Epithelial cell of esophagus (primary cell): ENCODE results near the gene CACHD1.
"Not testable (repeated sequence)": the region's sequence is repeated elsewhere in the genome, so short reads cannot be mapped to it uniquely, and the experiment has no call there.

Experiments used
- DNase-seq: peaks from one replicate; pipeline ENCODE4 v3.0.0; 2010; ENCODE audit warnings: low read depth
- H3K4me3 ChIP-seq: 2 replicates; pipeline ENCODE4 v1.5.1; 2011; ENCODE audit warnings: mild to moderate bottlenecking, low read length, control low read depth
- TF ChIP-seq, protein P1 (sequence below): IDR thresholded peaks from 2 replicates; pipeline ENCODE4 v1.5.1; 2011; ENCODE audit warnings: low read depth, mild to moderate bottlenecking, low read length, control low read depth, inconsistent platforms; ENCODE audit not compliant: insufficient read depth; ENCODE audit errors: missing control alignments

Gene CACHD1

DNA sequence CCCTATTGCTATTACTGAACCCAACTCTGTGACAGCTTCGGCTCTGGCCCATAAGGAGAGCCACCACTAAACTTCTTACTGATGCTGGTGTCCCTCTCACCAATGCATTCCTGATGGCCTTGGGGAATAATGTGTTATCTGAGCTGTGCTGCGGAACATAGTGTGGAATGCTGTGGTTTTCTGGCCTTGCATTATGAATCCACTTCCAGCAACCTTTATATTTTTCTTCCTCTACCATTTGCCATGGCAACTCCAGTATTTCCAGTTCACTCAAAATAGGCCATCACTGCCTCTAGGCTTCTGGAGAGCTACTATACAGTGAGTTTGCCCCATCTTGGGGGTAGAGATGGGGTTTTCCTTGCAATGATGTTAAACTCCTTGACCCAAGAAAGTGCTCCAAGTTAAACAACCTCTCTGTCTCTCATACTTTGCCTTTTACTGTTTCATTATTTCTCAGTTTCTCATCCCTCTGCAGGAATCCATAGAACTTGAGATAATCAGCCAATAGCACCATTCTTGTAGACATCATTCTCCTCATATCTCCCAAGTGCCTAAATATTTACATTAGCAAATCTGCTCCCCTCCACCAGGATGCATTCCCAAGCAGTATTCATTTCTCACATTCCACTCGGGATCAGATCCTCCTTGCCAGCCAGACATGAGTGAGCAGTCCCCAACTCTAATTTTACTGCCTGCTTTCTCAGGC, 263.8 kb downstream of the CACHD1 start:
- DNase-seq: no peak
- no peak overlapping the region for H3K4me3 ChIP-seq
- TF ChIP-seq, protein P1, sequence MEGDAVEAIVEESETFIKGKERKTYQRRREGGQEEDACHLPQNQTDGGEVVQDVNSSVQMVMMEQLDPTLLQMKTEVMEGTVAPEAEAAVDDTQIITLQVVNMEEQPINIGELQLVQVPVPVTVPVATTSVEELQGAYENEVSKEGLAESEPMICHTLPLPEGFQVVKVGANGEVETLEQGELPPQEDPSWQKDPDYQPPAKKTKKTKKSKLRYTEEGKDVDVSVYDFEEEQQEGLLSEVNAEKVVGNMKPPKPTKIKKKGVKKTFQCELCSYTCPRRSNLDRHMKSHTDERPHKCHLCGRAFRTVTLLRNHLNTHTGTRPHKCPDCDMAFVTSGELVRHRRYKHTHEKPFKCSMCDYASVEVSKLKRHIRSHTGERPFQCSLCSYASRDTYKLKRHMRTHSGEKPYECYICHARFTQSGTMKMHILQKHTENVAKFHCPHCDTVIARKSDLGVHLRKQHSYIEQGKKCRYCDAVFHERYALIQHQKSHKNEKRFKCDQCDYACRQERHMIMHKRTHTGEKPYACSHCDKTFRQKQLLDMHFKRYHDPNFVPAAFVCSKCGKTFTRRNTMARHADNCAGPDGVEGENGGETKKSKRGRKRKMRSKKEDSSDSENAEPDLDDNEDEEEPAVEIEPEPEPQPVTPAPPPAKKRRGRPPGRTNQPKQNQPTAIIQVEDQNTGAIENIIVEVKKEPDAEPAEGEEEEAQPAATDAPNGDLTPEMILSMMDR: no peak

DNA sequence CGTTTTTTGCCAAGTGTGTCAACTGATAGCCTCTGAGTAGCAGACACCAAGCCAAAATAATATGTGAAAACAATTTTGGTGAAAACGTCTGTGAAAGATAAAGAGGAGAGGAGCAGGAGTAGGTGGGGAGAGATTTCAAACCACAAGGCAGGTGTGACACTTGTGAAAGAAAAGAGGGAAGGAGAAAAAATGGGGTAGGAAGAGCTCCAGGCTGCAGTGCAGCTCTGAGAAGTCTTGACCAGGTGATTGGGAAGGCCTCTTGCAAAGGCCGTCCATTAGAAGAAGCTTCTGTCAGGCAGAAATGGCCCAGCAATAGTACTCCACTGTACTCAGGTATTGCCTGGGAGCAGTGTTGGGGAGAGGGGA, 264.3 kb downstream of the CACHD1 start:
- TF ChIP-seq, protein P1: no peak
- DNase-seq: no peak
- H3K4me3 ChIP-seq: no peak overlapping the region

DNA sequence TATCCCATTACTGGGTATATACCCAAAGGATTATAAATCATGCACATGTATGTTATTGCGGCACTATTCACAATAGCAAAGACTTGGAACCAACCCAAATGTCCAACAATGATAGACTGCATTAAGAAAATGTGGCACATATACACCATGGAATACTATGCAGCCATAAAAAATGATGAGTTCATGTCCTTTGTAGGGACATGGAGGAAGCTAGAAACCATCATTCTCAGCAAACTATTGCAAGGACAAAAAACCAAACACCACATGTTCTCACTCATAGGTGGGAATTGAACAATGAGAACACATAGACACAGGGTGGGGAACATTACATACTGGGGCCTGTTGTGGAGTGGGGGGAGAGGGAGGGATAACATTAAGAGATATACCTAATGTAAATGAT, 270.8 kb downstream of the CACHD1 start:
- not testable (repeated sequence) for H3K4me3 ChIP-seq, DNase-seq
